Endodermal cell (in vitro differentiated cells): ENCODE results near the gene TTC38. TPM values are rescaled to one million over a fixed set of nuclear protein-coding genes. Genes with fewer than 3 reads are reported as not detected.

Experiments
- DNase-seq: peaks from one replicate; pipeline ENCODE4 v3.0.0-alpha.2; 2017
- H3K27ac ChIP-seq: 2 replicates; pipeline ENCODE4 v1.5.1; 2013; ENCODE audit warnings: mild to moderate bottlenecking, low read depth, low read length, moderate library complexity
- H3K27me3 ChIP-seq: 2 replicates; pipeline ENCODE4 v1.6.1; 2013; ENCODE audit warnings: mild to moderate bottlenecking, low read length, moderate library complexity; ENCODE audit not compliant: insufficient read depth, control insufficient read depth, poor library complexity, severe bottlenecking
- H3K36me3 ChIP-seq: 2 replicates; pipeline ENCODE4 v1.7.0; 2013; ENCODE audit warnings: mild to moderate bottlenecking, low read length, moderate library complexity; ENCODE audit not compliant: control insufficient read depth, insufficient read depth
- H3K4me1 ChIP-seq: one replicate; pipeline ENCODE4 v1.7.0; 2013; ENCODE audit warnings: low read length; ENCODE audit not compliant: control insufficient read depth, insufficient read depth
- H3K4me3 ChIP-seq: 2 replicates; pipeline ENCODE4 v1.5.1; 2013; ENCODE audit warnings: mild to moderate bottlenecking, low read length, moderate library complexity
- H3K9ac ChIP-seq: 2 replicates; pipeline ENCODE4 v1.6.1; 2013; ENCODE audit warnings: mild to moderate bottlenecking, low read length, moderate library complexity; ENCODE audit not compliant: poor library complexity, severe bottlenecking; ENCODE audit errors: extremely low read depth
- H3K9me3 ChIP-seq: 2 replicates; pipeline ENCODE4 v1.6.1; 2013; ENCODE audit warnings: mild to moderate bottlenecking, low read length, moderate library complexity; ENCODE audit not compliant: control insufficient read depth
- H3K27ac Mint-ChIP-seq: 2 replicates; pipeline ENCODE4 v1.8.0; 2020; ENCODE audit warnings: mixed read lengths
- H3K27me3 Mint-ChIP-seq: 2 replicates; pipeline ENCODE4 v1.8.0; 2021; ENCODE audit warnings: mild to moderate bottlenecking, mixed read lengths; ENCODE audit not compliant: insufficient read depth
- H3K36me3 Mint-ChIP-seq: 2 replicates; pipeline ENCODE4 v1.8.0; 2020; ENCODE audit warnings: low read depth, mixed read lengths
- H3K4me1 Mint-ChIP-seq: 2 replicates; pipeline ENCODE4 v1.8.0; 2020; ENCODE audit warnings: mixed read lengths
- H3K4me3 Mint-ChIP-seq: 2 replicates; pipeline ENCODE4 v1.8.0; 2020; ENCODE audit warnings: mild to moderate bottlenecking, moderate library complexity, mixed read lengths
- H3K9me3 Mint-ChIP-seq: 2 replicates; pipeline ENCODE4 v1.8.0; 2020; ENCODE audit warnings: mild to moderate bottlenecking, mixed read lengths
- WGBS, 2 experiments: methylation state at CpG; one replicate each; pipeline versions ENCODE4 v1.1.5 to v1.1.7; 2013; ENCODE audit warnings: missing lambda C conversion rate in 2 of 2, mixed read lengths in 1 of 2; ENCODE audit not compliant: insufficient coverage in 1 of 2, insufficient read length in 1 of 2; 5-methylcytosine and 5-hydroxymethylcytosine counted together
- total RNA-seq, 2 donors: library from RNA; stranded (reverse); fragmentation: NEBNext Ultra II Directional in 1 of 2; extraction: Animal tissue kit (Norgen Biotek cat#: 25700) in 1 of 2; gene quantifications; 2 replicates in 1 of 2; 3 replicates in 1 of 2; pipeline ENCODE4 v1.2.1, GENCODE V29; 2021
- TF ChIP-seq, protein P1 (sequence below): fragments of 200-600 bp; sonication (generic); conservative IDR thresholded peaks from 2 replicates; pipeline ENCODE4 v1.5.0; 2021; ENCODE audit warnings: antibody characterized with exemption, mild to moderate bottlenecking

TTC38 gene
- total RNA-seq, 2 donors from 2014 or later, result 35.9 to 47.1 TPM

- Mint-ChIP-seq H3K27ac (no peak overlapping the region), H3K9me3 (peaks cover 1% of the 10 kb centered on the region), H3K36me3 (peaks cover 3% of the 10 kb centered on the region), H3K4me3 (no peak overlapping the region), H3K4me1 (peaks cover 2% of the 10 kb centered on the region), H3K27me3 (peaks cover 50% of the 10 kb centered on the region)
- 78 to 83% methylated on average over 8 of the region's 8 CpGs for WGBS, 2 experiments
- Histone ChIP-seq H3K36me3 (no peaks in the 10 kb centered on the region), H3K27ac (no peak overlapping the region), H3K27me3 (peaks cover 49% of the 10 kb centered on the region), H3K4me1 (no peaks in the 10 kb centered on the region), H3K4me3 (no peak overlapping the region), H3K9me3 (no peaks in the 10 kb centered on the region), H3K9ac (no peak overlapping the region)
- DNase-seq, result no peak
- TF ChIP-seq, protein P1, sequence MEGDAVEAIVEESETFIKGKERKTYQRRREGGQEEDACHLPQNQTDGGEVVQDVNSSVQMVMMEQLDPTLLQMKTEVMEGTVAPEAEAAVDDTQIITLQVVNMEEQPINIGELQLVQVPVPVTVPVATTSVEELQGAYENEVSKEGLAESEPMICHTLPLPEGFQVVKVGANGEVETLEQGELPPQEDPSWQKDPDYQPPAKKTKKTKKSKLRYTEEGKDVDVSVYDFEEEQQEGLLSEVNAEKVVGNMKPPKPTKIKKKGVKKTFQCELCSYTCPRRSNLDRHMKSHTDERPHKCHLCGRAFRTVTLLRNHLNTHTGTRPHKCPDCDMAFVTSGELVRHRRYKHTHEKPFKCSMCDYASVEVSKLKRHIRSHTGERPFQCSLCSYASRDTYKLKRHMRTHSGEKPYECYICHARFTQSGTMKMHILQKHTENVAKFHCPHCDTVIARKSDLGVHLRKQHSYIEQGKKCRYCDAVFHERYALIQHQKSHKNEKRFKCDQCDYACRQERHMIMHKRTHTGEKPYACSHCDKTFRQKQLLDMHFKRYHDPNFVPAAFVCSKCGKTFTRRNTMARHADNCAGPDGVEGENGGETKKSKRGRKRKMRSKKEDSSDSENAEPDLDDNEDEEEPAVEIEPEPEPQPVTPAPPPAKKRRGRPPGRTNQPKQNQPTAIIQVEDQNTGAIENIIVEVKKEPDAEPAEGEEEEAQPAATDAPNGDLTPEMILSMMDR, result no peak
Observed at GRCh38 chr22:46256358-46256958, 11.3 kb upstream of the TTC38 start.

DNA sequence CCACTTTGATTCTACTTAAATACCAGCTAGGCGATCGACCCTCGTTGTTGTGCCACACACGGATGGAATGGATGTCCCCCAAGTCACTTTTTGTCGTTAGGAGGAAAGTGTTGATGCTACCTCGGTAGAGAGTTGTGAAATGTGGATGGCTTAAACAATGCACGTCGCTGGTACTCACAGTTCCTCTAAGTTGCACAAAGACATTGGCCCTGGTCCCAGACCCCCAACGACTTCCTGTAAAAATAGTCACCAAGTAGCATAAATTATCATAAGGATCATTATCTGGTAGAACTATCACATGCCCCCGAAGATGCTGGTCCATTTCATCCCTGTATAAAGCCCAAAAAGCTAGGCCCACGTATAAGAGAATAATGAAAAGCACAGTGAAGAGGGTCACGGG, 8.4 kb upstream of the TTC38 start:
- Mint-ChIP-seq H3K27ac (no peak overlapping the region), H3K9me3 (peaks cover 23% of the 10 kb centered on the region), H3K4me3 (no peak overlapping the region), H3K4me1 (no peaks in the 10 kb centered on the region), H3K36me3 (peaks cover 8% of the 10 kb centered on the region), H3K27me3 (peaks cover 75% of the 10 kb centered on the region)
- TF ChIP-seq, protein P1, result no peak
- Histone ChIP-seq H3K9me3 (peaks cover 12% of the 10 kb centered on the region), H3K9ac (no peak overlapping the region), H3K27ac (no peak overlapping the region), H3K27me3 (peaks cover 74% of the 10 kb centered on the region), H3K4me1 (no peaks in the 10 kb centered on the region), H3K4me3 (no peak overlapping the region), H3K36me3 (no peaks in the 10 kb centered on the region)
- DNase-seq, result no peak
- 83 to 84% methylated on average over 12 of the region's 12 CpGs for whole genome bisulfite sequencing, 2 experiments

DNA sequence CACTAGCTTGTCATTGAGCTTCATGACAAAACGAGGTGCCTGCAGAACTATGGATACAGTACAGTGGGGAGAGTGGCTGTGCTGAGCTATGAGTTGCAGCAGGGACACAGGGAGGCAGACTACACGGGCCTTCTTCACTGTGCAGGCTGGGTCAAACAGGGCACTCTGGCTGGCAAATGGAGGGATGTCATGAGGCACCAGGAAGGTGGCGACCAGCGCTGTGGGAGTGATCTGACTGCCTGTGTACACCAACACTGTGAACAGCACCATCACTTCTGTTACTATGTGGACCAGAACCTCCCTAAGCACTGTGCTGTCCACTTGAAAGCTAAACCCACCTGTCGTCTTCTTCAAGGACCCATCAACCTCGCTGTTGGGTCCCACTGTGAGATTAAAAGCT, 7.8 kb upstream of the TTC38 start:
- peaks cover 30% of the 10 kb centered on the region for H3K9me3 Mint-ChIP-seq
- no peak overlapping the region for H3K4me3 Mint-ChIP-seq
- DNase-seq, result no peak
- no peak overlapping the region for H3K27ac ChIP-seq
- no peaks in the 10 kb centered on the region for H3K4me1 ChIP-seq
- TF ChIP-seq, protein P1, result no peak
- H3K27me3 Mint-ChIP-seq, result peaks cover 81% of the 10 kb centered on the region
- H3K36me3 ChIP-seq, result no peaks in the 10 kb centered on the region
- peaks cover 10% of the 10 kb centered on the region for H3K36me3 Mint-ChIP-seq
- H3K9me3 ChIP-seq, result peaks cover 16% of the 10 kb centered on the region
- 81% methylated on average over 4 to 6 of the region's 6 CpGs for WGBS, 2 experiments
- no peaks in the 10 kb centered on the region for H3K4me1 Mint-ChIP-seq
- no peak overlapping the region for H3K27ac Mint-ChIP-seq
- peaks cover 74% of the 10 kb centered on the region for H3K27me3 ChIP-seq
- H3K9ac ChIP-seq, result no peak overlapping the region
- no peak overlapping the region for H3K4me3 ChIP-seq
